Muscle layer of duodenum (tissue), 2 donors: ENCODE measurements around the gene TES.

ENCODE experiments used
- H3K27ac ChIP-seq: one replicate; pipeline ENCODE4 v1.7.0; 2013; ENCODE audit warnings: mild to moderate bottlenecking, low read length
- H3K27me3 ChIP-seq: one replicate; pipeline ENCODE4 v1.7.0; 2013; ENCODE audit warnings: low read depth, mild to moderate bottlenecking, control low read depth, low read length
- H3K36me3 ChIP-seq, 2 donors: one replicate each; pipeline ENCODE4 v1.7.0; 2013; ENCODE audit warnings: low read length in 2 of 2, control low read depth in 1 of 2, mild to moderate bottlenecking in 1 of 2; ENCODE audit not compliant: insufficient read depth in 2 of 2, control insufficient read depth in 1 of 2
- H3K4me1 ChIP-seq, 2 donors: one replicate each; pipeline ENCODE4 v1.7.0; 2013; ENCODE audit warnings: low read length in 2 of 2, mild to moderate bottlenecking in 2 of 2, control low read depth in 1 of 2, moderate library complexity in 1 of 2; ENCODE audit not compliant: insufficient read depth in 2 of 2, control insufficient read depth in 1 of 2
- H3K4me3 ChIP-seq, 2 donors: one replicate each; pipeline ENCODE4 v1.7.0; 2013; ENCODE audit warnings: low read length in 2 of 2, low read depth in 1 of 2, mild to moderate bottlenecking in 1 of 2
- H3K9me3 ChIP-seq, 2 donors: one replicate each; pipeline ENCODE4 v1.7.0; 2013; ENCODE audit warnings: low read length in 2 of 2, control low read depth in 1 of 2, mild to moderate bottlenecking in 1 of 2; ENCODE audit not compliant: control insufficient read depth in 1 of 2
- donor health status: healthy.

The TES gene

GRCh38 chr7:116271963-116272886 is 61.9 kb downstream of the TES start:
- H3K9me3 ChIP-seq: no peaks in the 10 kb centered on the region
- H3K4me1 ChIP-seq: peaks cover 3 to 25% of the 10 kb centered on the region in 2 donors
- peak overlapping the region in 1 of 2 donors; percentile 27 for H3K4me3 ChIP-seq
- H3K36me3 ChIP-seq: no peaks in the 10 kb centered on the region
- no peaks in the 10 kb centered on the region for H3K27me3 ChIP-seq
- H3K27ac ChIP-seq: peak overlapping the region; percentile 82

- no peaks in the 10 kb centered on the region for H3K27me3 ChIP-seq
- H3K27ac ChIP-seq: no peak overlapping the region
- H3K36me3 ChIP-seq: no peaks in the 10 kb centered on the region
- no peak overlapping the region for H3K4me3 ChIP-seq
- H3K4me1 ChIP-seq: peaks cover 3 to 25% of the 10 kb centered on the region in 2 donors
- no peaks in the 10 kb centered on the region for H3K9me3 ChIP-seq
These were observed 63.1 kb downstream of the TES start for GRCh38 chr7:116273283-116273917.

- Histone ChIP-seq H3K4me3 (no peak overlapping the region), H3K4me1 (peaks cover 3 to 25% of the 10 kb centered on the region in 2 donors), H3K36me3 (no peaks in the 10 kb centered on the region), H3K9me3 (no peaks in the 10 kb centered on the region), H3K27me3 (no peaks in the 10 kb centered on the region), H3K27ac (no peak overlapping the region)
These were observed 63.6 kb downstream of the TES start for GRCh38 chr7:116273918-116274301.

GRCh38 chr7:116277070-116277469 is 66.7 kb downstream of the TES start:
- H3K36me3 ChIP-seq: no peaks in the 10 kb centered on the region

GRCh38 chr7:116279217-116279616 is 68.9 kb downstream of the TES start:
- H3K27me3 ChIP-seq: no peaks in the 10 kb centered on the region
- no peak overlapping the region for H3K4me3 ChIP-seq
- no peaks in the 10 kb centered on the region for H3K36me3 ChIP-seq
- H3K9me3 ChIP-seq: no peaks in the 10 kb centered on the region
- H3K4me1 ChIP-seq: no peaks in the 10 kb centered on the region
- H3K27ac ChIP-seq: no peak overlapping the region

More at GRCh38 chr7:116277070-116277469, 66.7 kb downstream of the TES start:
- Histone ChIP-seq H3K9me3 (no peaks in the 10 kb centered on the region), H3K4me3 (no peak overlapping the region), H3K4me1 (no peaks in the 10 kb centered on the region), H3K27ac (no peak overlapping the region), H3K27me3 (no peaks in the 10 kb centered on the region)

- Histone ChIP-seq H3K36me3 (no peaks in the 10 kb centered on the region), H3K9me3 (no peaks in the 10 kb centered on the region), H3K4me3 (no peak overlapping the region), H3K4me1 (no peaks in the 10 kb centered on the region), H3K27me3 (no peaks in the 10 kb centered on the region), H3K27ac (no peak overlapping the region)
These were observed 70.5 kb downstream of the TES start for GRCh38 chr7:116280803-116281202.

GRCh38 chr7:116283595-116284204 is 73.4 kb downstream of the TES start:
- H3K27ac ChIP-seq: no peak overlapping the region
- no peaks in the 10 kb centered on the region for H3K9me3 ChIP-seq
- no peaks in the 10 kb centered on the region for H3K4me1 ChIP-seq
- H3K27me3 ChIP-seq: no peaks in the 10 kb centered on the region
- H3K4me3 ChIP-seq: no peak overlapping the region
- H3K36me3 ChIP-seq: no peaks in the 10 kb centered on the region

GRCh38 chr7:116284390-116284789 is 74.1 kb downstream of the TES start:
- Histone ChIP-seq H3K4me3 (no peak overlapping the region), H3K4me1 (no peaks in the 10 kb centered on the region), H3K27me3 (no peaks in the 10 kb centered on the region), H3K36me3 (no peaks in the 10 kb centered on the region), H3K27ac (no peak overlapping the region), H3K9me3 (no peaks in the 10 kb centered on the region)

GRCh38 chr7:116285252-116285651 is 74.9 kb downstream of the TES start:
- Histone ChIP-seq H3K27ac (no peak overlapping the region), H3K4me3 (no peak overlapping the region), H3K36me3 (no peaks in the 10 kb centered on the region), H3K27me3 (no peaks in the 10 kb centered on the region), H3K4me1 (no peaks in the 10 kb centered on the region), H3K9me3 (no peaks in the 10 kb centered on the region)

GRCh38 chr7:116290740-116291139 is 80.4 kb downstream of the TES start:
- Histone ChIP-seq H3K27ac (no peak overlapping the region), H3K36me3 (no peaks in the 10 kb centered on the region), H3K4me3 (no peak overlapping the region), H3K27me3 (no peaks in the 10 kb centered on the region), H3K4me1 (no peaks in the 10 kb centered on the region), H3K9me3 (no peaks in the 10 kb centered on the region)

- Histone ChIP-seq H3K27ac (no peak overlapping the region), H3K36me3 (no peaks in the 10 kb centered on the region), H3K4me3 (no peak overlapping the region), H3K27me3 (no peaks in the 10 kb centered on the region), H3K9me3 (no peaks in the 10 kb centered on the region), H3K4me1 (no peaks in the 10 kb centered on the region)
These were observed 81.6 kb downstream of the TES start for GRCh38 chr7:116291937-116292336.
